Right lobe of liver (tissue), 4 donors: ENCODE measurements around the gene IRX4.

Experiments
- POLR2A ChIP-seq: fragments of 450-650 bp; IDR thresholded peaks from one replicate; pipeline ENCODE4 v1.6.1; 2017; ENCODE audit warnings: antibody characterized with exemption, mild to moderate bottlenecking
- TF ChIP-seq, protein P1 (sequence below), 4 donors: fragments of 200-600 bp in 3 of 4; fragments of 450-650 bp in 1 of 4; IDR thresholded peaks; one replicate each; pipeline versions ENCODE4 v1.5.1 to v1.8.0; 2016 to 2022; ENCODE audit warnings: antibody characterized with exemption in 4 of 4, mild to moderate bottlenecking in 2 of 4
- donor health status: DM: no; HTN: no; CAD: no.
- donor health status: DM: no; HTN: no; CAD: no.
- donor health status: DM: no; HTN: yes; CAD: no.

DNA sequence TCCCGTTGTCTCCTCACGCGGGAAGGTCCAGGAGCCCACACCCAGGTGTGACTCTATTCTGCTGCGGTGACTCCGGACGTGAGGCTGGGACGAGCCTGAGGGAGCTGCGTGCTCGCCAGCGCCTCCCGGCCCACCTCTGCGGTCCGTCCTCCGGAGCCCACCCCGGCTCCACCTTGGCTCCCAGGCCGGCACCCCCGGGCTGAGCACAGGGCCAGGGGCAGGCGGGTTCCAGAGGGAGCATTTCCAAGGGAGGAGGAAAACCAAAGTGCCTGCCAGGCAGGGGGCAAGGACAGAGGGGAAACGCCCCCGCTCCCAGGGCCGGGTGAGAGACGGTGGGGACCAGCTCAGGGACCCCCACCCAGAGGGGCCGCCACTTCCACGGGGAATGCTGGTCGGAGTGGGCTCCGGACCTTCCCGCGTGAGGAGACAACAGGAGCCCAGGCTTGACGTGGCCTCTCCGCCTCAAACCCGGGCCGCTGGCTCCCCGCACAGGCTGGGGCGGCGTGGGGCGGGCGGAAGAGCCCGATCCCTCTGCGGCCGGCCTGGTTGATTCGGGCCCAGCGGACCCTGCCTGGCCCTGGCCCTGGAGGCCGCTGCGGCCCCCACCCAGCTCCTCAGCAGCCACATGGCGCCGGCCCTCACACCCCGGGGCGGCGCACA is 26.0 kb downstream of the IRX4 start:
- TF ChIP-seq, protein P1, sequence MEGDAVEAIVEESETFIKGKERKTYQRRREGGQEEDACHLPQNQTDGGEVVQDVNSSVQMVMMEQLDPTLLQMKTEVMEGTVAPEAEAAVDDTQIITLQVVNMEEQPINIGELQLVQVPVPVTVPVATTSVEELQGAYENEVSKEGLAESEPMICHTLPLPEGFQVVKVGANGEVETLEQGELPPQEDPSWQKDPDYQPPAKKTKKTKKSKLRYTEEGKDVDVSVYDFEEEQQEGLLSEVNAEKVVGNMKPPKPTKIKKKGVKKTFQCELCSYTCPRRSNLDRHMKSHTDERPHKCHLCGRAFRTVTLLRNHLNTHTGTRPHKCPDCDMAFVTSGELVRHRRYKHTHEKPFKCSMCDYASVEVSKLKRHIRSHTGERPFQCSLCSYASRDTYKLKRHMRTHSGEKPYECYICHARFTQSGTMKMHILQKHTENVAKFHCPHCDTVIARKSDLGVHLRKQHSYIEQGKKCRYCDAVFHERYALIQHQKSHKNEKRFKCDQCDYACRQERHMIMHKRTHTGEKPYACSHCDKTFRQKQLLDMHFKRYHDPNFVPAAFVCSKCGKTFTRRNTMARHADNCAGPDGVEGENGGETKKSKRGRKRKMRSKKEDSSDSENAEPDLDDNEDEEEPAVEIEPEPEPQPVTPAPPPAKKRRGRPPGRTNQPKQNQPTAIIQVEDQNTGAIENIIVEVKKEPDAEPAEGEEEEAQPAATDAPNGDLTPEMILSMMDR (IDR thresholded peaks at IDR 0.05): no peak
- TF ChIP-seq POLR2A: no peak
